Activated CD8-positive, alpha-beta memory T cell treated with anti-CD3 and anti-CD28 coated beads, Interleukin-2, amount 50 U/mL, for 24 hours (primary cell): Measurements from ENCODE around the gene ANKRD63.

Experiments used
- DNase-seq: peaks from one replicate; pipeline ENCODE4 v3.0.0-alpha.2; 2020; ENCODE audit errors: extremely low read depth

Gene ANKRD63

GRCh38 chr15:40243126-40243810 is 39.6 kb downstream of the ANKRD63 start:
- no peak for DNase-seq

DNA sequence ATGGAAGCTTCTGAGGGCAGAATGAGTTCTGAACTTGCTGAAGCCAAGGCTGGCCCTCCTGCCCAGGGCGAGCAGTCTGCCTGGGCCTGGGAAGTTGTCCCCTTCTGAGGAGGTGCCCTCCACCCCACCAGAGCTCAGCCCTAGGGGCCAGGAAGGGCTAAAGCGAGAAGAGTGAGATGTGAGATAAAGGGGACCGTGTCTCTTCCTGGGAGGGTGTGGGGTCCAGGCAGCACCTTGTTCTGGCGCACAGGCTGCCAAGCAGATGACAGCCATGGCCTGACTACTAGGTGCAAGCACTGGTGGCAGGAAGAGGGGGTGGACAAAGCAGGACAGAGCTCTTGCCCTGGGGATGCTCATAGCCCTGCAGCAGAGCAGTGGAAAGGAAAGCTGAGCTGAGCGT is 40.3 kb downstream of the ANKRD63 start:
- DNase-seq = no peak

- no peak for DNase-seq
Observed at GRCh38 chr15:40242213-40242599, 40.7 kb downstream of the ANKRD63 start.

GRCh38 chr15:40241269-40242212 is 41.3 kb downstream of the ANKRD63 start:
- DNase-seq = no peak

GRCh38 chr15:40240619-40241221 is 42.1 kb downstream of the ANKRD63 start:
- no peak for DNase-seq

GRCh38 chr15:40239693-40240618 is 42.9 kb downstream of the ANKRD63 start:
- no peak for DNase-seq

DNA sequence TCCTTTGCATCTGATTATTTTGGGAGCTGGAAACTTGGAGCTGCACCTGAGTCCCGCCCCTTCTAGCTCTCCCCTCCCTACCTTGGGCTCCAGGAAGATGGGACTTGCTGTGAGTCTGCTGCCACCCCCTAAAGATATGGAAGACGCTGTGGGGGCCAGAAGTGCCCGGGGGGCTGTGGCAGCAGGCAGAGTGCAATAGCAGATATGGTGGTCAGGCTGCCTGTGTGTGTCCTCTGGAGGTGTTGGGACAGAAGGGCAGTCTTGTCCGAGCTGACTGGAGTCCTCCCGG is 43.5 kb downstream of the ANKRD63 start:
- DNase-seq = no peak

DNA sequence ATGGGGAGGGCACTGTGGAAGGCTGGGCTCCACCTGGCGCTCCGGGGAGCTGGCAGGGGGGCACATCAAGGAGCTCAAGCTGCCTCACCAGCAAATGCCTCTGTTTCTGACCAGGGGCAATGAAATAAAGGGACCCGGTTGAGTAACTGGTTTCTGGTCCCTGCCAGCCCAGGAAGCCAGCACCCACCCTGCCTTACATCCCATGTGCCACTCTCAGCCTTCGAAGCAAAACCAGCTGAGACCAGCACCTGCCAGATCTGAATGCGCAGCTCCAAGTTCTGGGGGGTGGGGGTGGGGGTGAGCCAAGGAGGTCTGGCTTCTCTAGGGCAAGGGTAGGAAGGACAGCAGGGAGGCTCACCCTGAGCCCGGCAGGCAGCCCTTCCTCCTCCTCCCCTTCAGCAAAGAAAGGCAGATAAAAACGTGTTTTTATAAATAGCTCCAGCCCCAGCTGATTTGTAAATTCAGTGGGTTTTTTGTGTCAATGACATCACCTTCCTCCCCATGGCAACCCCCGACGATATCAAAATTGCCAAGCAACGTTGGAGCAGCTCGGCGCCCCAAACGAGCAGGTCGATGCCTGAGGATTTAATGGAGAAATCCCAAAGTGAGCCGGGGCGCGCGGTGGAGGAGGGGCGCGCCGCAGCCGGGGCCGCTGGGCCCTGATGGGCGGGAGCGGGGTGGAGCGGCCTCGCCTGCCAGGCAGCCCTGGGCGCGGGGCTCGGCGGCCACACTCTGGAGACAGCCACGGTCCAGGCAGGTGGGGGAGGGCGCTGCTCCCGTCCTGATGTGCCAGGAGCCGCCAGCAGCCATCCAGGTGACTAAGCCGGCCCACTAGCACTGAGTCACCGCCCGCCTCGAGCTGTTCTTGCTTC is 44.1 kb downstream of the ANKRD63 start, which contains the start of gene PAK6:
Gene PAK6, plus strand, starts transcription at position 532 of the 872 bp plus-strand sequence. CDS start 25,723 bp downstream, outside the sequence.
- no peak for DNase-seq

GRCh38 chr15:40235201-40235885 is 47.5 kb downstream of the ANKRD63 start:
- DNase-seq = no peak

GRCh38 chr15:40234783-40235182 is 48.1 kb downstream of the ANKRD63 start:
- DNase-seq = no peak

DNA sequence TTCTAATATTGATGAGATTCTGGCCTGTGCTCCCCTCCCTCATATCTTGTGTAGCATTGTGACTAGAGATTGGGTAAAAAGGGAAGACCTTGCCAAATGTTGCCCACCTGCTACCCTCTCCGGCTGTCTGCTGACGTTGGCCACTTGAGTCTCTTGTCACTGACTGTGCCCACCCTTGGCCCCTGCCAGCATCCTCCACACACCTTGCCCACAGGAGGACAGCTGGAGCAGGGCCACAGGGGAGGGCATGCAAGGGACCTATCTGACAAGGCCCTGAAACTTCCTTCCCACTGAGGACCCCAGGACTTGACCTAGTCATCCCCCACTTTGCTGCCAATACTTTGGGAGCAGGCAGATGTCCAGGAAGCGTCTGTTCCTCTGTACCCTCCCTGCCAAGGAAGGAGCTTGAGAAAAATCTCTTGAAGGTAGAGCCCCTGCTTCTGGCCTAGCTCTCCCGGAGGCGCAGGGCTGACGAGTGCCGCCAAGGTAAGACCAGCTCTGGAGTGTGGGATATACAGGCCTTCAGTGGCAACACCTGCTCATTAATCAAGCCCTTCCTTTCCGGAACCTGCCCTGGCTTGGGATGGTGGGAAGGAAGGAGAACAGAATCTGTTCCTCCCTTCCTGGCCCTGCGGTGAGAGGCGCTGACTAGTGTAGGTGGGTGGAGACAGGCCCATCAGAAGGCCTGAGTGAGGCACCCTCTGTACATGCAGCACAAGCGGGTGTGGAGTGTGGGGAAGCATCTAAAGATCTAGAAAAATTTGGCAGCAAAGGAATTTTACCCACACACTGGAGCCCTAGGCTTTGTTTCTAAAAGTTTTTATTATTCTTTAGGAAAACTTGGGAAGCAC is 48.9 kb downstream of the ANKRD63 start:
- no peak for DNase-seq

- DNase-seq = no peak
Observed at GRCh38 chr15:40232625-40233070, 50.2 kb downstream of the ANKRD63 start.
